Measurements from ENCODE around the gene NODAL.

DNA sequence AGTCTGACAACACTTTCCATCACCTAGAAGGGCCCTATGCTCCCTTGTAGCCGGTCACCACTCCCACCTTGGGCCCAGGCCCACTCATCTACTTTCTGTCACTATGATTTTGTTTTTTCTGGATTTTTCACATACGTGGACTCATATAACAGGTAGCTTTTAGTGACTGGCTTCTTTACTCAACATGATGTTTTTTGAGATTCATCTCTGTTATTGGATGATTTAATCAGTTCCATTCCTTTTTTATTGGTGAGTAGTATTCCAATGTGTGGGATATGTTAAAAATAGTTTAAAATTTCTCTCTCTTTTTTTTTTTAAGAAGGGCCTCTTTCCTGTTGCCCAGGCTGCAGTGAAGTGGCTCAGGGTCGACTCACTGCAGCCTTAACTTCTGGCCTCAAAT is 46.3 kb upstream of the NODAL start:
- no peak for TF ChIP-seq RAD21 (IDR thresholded peaks at IDR 0.05; ENCODE audit: low read depth)
- TF ChIP-seq EZH2 (IDR thresholded peaks at IDR 0.05): no peak
- TF ChIP-seq YY1 (IDR thresholded peaks at IDR 0.05; ENCODE audit: extremely low read depth, insufficient replicate concordance, low read depth, low read length): no peak
- TF ChIP-seq, protein P1, sequence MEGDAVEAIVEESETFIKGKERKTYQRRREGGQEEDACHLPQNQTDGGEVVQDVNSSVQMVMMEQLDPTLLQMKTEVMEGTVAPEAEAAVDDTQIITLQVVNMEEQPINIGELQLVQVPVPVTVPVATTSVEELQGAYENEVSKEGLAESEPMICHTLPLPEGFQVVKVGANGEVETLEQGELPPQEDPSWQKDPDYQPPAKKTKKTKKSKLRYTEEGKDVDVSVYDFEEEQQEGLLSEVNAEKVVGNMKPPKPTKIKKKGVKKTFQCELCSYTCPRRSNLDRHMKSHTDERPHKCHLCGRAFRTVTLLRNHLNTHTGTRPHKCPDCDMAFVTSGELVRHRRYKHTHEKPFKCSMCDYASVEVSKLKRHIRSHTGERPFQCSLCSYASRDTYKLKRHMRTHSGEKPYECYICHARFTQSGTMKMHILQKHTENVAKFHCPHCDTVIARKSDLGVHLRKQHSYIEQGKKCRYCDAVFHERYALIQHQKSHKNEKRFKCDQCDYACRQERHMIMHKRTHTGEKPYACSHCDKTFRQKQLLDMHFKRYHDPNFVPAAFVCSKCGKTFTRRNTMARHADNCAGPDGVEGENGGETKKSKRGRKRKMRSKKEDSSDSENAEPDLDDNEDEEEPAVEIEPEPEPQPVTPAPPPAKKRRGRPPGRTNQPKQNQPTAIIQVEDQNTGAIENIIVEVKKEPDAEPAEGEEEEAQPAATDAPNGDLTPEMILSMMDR (IDR thresholded peaks at IDR 0.05 in 2 of 3, conservative IDR thresholded peaks at IDR 0.05 in 1 of 3; ENCODE audit: borderline replicate concordance in 1 of 3, insufficient read depth in 1 of 3, low read depth in 2 of 3, low read length in 2 of 3): no peak

All from HCT116 (cell line).